Trophoblast cell (in vitro differentiated cells and primary cell): ENCODE measurements around the gene CCNO.
A peak's percentile ranks its signal among the peaks of the same experiment; 100 is the strongest.

Experiments
- DNase-seq, 2 donors: peaks; one replicate each; pipeline ENCODE4 v3.0.0-alpha.2; 2016
- H2AFZ ChIP-seq: 2 replicates; pipeline ENCODE4 v1.6.1; 2013; ENCODE audit warnings: low read length, moderate library complexity, mild to moderate bottlenecking; ENCODE audit not compliant: insufficient read depth, poor library complexity
- H2AK5ac ChIP-seq: 2 replicates; pipeline ENCODE4 v1.6.1; 2013; ENCODE audit warnings: mild to moderate bottlenecking, low read length
- H2BK120ac ChIP-seq: 2 replicates; pipeline ENCODE4 v1.6.1; 2013; ENCODE audit warnings: low read length, mild to moderate bottlenecking, moderate library complexity; ENCODE audit not compliant: insufficient read depth, poor library complexity
- H2BK12ac ChIP-seq: 2 replicates; pipeline ENCODE4 v1.6.1; 2013; ENCODE audit warnings: mild to moderate bottlenecking, low read length, moderate library complexity
- H2BK5ac ChIP-seq: 2 replicates; pipeline ENCODE4 v1.6.1; 2013; ENCODE audit warnings: low read length, low read depth, moderate library complexity, mild to moderate bottlenecking; ENCODE audit not compliant: poor library complexity
- H3K14ac ChIP-seq: 2 replicates; pipeline ENCODE4 v1.6.1; 2013; ENCODE audit warnings: mild to moderate bottlenecking, low read length
- H3K18ac ChIP-seq: 2 replicates; pipeline ENCODE4 v1.6.1; 2013; ENCODE audit warnings: mild to moderate bottlenecking, low read length
- H3K23ac ChIP-seq: 2 replicates; pipeline ENCODE4 v1.6.1; 2013; ENCODE audit warnings: low read length
- H3K27ac ChIP-seq: 2 replicates; pipeline ENCODE4 v1.5.1; 2013; ENCODE audit warnings: low read depth, mild to moderate bottlenecking, inconsistent platforms, low read length, moderate library complexity
- H3K27me3 ChIP-seq: 2 replicates; pipeline ENCODE4 v1.6.1; 2013; ENCODE audit warnings: inconsistent platforms, mild to moderate bottlenecking, low read length, moderate library complexity; ENCODE audit not compliant: insufficient read depth
- H3K36me3 ChIP-seq, 2 experiments: 1 replicate in 1 of 2; 2 replicates in 1 of 2; pipeline ENCODE4 v1.6.1; 2013; ENCODE audit warnings: low read length in 2 of 2, mild to moderate bottlenecking in 2 of 2, moderate library complexity in 1 of 2; ENCODE audit not compliant: insufficient read depth in 2 of 2, control insufficient read depth in 1 of 2
- H3K4ac ChIP-seq: 2 replicates; pipeline ENCODE4 v1.6.1; 2013; ENCODE audit warnings: low read depth, mild to moderate bottlenecking, low read length, moderate library complexity
- H3K4me1 ChIP-seq, 2 experiments: 1 replicate in 1 of 2; 2 replicates in 1 of 2; pipeline ENCODE4 v1.6.1; 2013; ENCODE audit warnings: low read length in 2 of 2, mild to moderate bottlenecking in 2 of 2, moderate library complexity in 1 of 2; ENCODE audit not compliant: insufficient read depth in 2 of 2, control insufficient read depth in 1 of 2
- H3K4me2 ChIP-seq: 2 replicates; pipeline ENCODE4 v1.6.1; 2013; ENCODE audit warnings: inconsistent platforms, mild to moderate bottlenecking, low read length, moderate library complexity
- H3K4me3 ChIP-seq: 2 replicates; pipeline ENCODE4 v1.5.1; 2013; ENCODE audit warnings: mild to moderate bottlenecking, low read depth, low read length, inconsistent platforms
- H3K79me1 ChIP-seq: one replicate; pipeline ENCODE4 v1.6.1; 2013; ENCODE audit warnings: low read length
- H3K79me2 ChIP-seq: 2 replicates; pipeline ENCODE4 v1.6.1; 2013; ENCODE audit warnings: low read length, mild to moderate bottlenecking; ENCODE audit not compliant: control insufficient read depth, insufficient read depth, poor library complexity
- H3K9ac ChIP-seq: 2 replicates; pipeline ENCODE4 v1.6.1; 2013; ENCODE audit warnings: mild to moderate bottlenecking, low read length
- H3K9me3 ChIP-seq: 2 replicates; pipeline ENCODE4 v1.6.1; 2013; ENCODE audit warnings: low read depth, mild to moderate bottlenecking, control low read depth, inconsistent platforms, low read length; ENCODE audit not compliant: insufficient read depth
- H4K12ac ChIP-seq: 2 replicates; pipeline ENCODE4 v1.6.1; 2013; ENCODE audit warnings: low read depth, mild to moderate bottlenecking, low read length, moderate library complexity
- H4K8ac ChIP-seq: 2 replicates; pipeline ENCODE4 v1.6.1; 2013; ENCODE audit warnings: low read depth, mild to moderate bottlenecking, low read length, moderate library complexity
- H4K91ac ChIP-seq: one replicate; pipeline ENCODE4 v1.6.1; 2013; ENCODE audit warnings: low read depth, mild to moderate bottlenecking, low read length, moderate library complexity
- WGBS: extraction: QIAGEN DNeasy Blood & Tissue Kit; methylation state at CpG from one replicate; pipeline ENCODE4 v1.1.7; 2013; ENCODE audit warnings: missing lambda C conversion rate; ENCODE audit not compliant: insufficient read length, insufficient coverage; ENCODE audit errors: extremely low coverage; 5-methylcytosine and 5-hydroxymethylcytosine counted together

CCNO gene

DNA sequence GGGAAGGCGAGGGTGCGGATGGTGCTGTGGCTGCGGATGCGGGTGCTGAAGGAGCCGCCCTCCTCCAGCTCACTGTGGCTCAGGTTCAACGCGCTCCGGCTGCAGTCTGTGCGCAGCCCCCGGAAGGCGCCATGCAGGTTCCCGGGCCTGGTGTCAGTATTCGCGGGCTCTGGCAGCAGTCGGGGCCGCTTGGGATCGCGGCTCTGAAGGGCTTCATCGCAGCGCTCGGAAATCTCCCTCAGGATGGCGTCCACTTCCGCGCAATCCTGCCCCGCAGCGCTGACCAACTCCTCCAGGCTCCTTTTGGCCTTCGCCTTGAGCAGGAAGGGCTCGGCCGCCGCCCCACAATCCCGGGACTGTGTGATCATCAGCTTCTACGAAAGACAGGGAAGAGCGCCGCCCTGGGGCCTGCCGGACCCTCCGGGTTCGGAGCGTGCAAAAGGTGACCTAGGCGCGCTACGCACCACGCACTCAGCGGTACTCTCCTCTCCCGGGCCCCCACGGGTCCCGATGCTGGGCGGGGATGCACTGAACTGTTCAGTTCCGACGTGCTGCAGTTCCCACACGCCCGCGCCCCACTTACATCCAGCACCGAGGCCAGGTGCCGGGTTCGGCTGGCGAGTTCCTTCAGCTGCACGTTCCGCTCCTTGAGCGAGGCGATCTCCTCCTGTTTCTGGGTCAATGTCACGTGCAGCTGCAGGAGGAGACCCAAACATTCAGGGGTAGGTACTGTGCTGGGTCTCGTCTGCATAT is 12.8 kb downstream of the CCNO start:
- Histone ChIP-seq H3K9me3 (peaks cover 6% of the 10 kb centered on the region), H3K79me2 (no peaks in the 10 kb centered on the region), H3K4me3 (peak overlapping the region; percentile 19), H2AFZ (peak overlapping the region; percentile 38), H3K27ac (no peak overlapping the region), H3K9ac (no peak overlapping the region), H3K4ac (no peak overlapping the region), H3K4me1 (peaks cover 9 to 13% of the 10 kb centered on the region in 2 experiments), H3K14ac (peak overlapping the region; percentile 22), H2BK5ac (no peak overlapping the region), H3K79me1 (no peaks in the 10 kb centered on the region), H3K23ac (no peak overlapping the region), H3K18ac (no peak overlapping the region), H4K91ac (no peak overlapping the region), H4K8ac (peak overlapping the region; percentile 11), H2BK12ac (no peak overlapping the region), H2AK5ac (no peak overlapping the region), H4K12ac (no peak overlapping the region), H3K27me3 (peaks cover 54% of the 10 kb centered on the region), H3K4me2 (peak overlapping the region; percentile 80), H3K36me3 (no peaks in the 10 kb centered on the region), H2BK120ac (no peak overlapping the region)
- no CpG with 5 or more reads among the region's 62 CpGs for WGBS
- DNase-seq: peak in 1 of 2 donors; percentile 59

DNA sequence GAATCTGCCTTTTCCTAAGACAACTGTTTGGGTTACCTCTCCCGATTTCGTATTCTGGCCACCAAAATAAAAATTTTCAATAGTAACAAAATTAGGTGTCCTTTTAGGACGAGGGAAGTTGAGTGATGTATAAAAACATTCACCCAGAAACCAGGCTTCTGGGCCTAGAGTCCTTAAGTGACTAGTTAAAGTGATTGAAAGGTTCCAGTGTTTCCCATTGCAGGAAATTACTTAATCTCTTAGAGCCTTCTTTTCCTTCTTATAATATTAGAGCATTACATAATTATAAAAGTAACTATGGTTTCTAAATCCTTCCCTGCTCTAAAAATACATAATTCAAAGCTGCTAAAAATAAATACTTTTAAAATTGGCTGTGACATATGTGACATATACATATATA is 13.6 kb downstream of the CCNO start:
- Histone ChIP-seq H4K12ac (no peak overlapping the region), H2AFZ (no peak overlapping the region), H2AK5ac (no peak overlapping the region), H3K4me1 (peaks cover 9 to 13% of the 10 kb centered on the region in 2 experiments), H3K4ac (no peak overlapping the region), H3K9ac (no peak overlapping the region), H2BK12ac (no peak overlapping the region), H3K27me3 (peaks cover 46% of the 10 kb centered on the region), H3K9me3 (peaks cover 6% of the 10 kb centered on the region), H3K79me2 (no peaks in the 10 kb centered on the region), H3K14ac (no peak overlapping the region), H4K8ac (no peak overlapping the region), H3K4me2 (no peak overlapping the region), H3K4me3 (no peak overlapping the region), H3K23ac (no peak overlapping the region), H3K27ac (no peak overlapping the region), H3K18ac (no peak overlapping the region), H3K36me3 (no peaks in the 10 kb centered on the region), H2BK5ac (no peak overlapping the region), H2BK120ac (no peak overlapping the region), H4K91ac (no peak overlapping the region), H3K79me1 (no peaks in the 10 kb centered on the region)
- WGBS: no CpG with 5 or more reads among the region's 3 CpGs
- no peak for DNase-seq

DNA sequence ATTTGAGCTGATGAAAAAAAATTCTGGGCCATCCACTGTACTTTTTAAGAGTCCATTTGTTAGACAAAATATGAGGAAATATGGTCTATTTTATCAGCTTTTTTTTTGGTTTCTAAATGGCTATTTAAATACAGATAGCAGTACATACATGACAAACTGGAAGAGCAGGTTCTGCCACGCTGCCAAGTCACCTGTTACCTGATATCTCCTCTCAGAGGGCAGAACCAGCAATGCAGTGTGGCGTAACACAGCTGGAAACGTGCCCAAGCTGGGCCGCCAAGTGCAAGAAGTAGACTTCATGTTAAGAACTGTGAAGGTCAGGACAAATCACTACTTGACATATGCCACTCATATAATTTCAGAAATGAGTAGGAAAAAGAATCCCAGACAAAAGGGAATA is 14.4 kb downstream of the CCNO start:
- no CpG with 5 or more reads among the region's 4 CpGs for WGBS

DNA sequence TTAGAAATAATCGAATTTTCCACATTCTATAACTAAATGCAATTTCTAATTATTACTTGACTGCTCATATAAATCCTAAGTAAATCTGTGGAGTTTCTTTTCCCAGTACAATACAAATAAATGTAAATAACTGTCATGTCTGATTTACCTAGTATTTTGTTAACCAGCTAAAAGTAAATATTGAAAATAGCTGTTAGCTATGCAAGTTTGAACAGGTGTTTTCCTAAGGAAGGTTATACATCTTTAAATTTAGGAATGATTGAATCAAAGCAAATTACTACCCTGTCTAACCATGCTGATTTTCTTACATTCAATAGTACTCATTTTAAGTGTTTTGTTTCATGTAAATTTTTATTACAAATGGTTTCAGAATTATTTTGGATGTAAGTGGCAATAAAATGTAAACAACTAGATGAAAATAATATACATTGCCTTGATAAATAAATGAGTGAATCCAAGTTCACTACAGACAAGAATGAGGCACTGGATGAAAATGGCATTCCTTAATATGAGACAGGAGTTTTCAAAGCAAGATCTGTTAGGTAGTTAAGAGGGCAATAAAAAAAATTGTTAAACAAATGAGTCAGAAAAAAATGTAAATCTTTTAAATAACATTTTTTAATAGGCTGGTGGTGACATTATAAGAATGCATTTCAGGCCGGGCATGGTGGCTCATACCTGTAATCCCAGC is 22.1 kb downstream of the CCNO start:
- H2AFZ ChIP-seq: no peak overlapping the region
- no peak overlapping the region for H2BK12ac ChIP-seq
- no peaks in the 10 kb centered on the region for H3K79me2 ChIP-seq
- no peaks in the 10 kb centered on the region for H3K36me3 ChIP-seq
- H3K14ac ChIP-seq: no peak overlapping the region
- H4K8ac ChIP-seq: no peak overlapping the region
- H4K91ac ChIP-seq: no peak overlapping the region
- no peak overlapping the region for H3K27ac ChIP-seq
- H3K18ac ChIP-seq: no peak overlapping the region
- no peak overlapping the region for H4K12ac ChIP-seq
- H3K4me1 ChIP-seq: peaks cover 0 to 4% of the 10 kb centered on the region in 2 experiments
- no peak overlapping the region for H2BK120ac ChIP-seq
- H3K4ac ChIP-seq: no peak overlapping the region
- no peak overlapping the region for H3K9ac ChIP-seq
- H3K27me3 ChIP-seq: no peaks in the 10 kb centered on the region
- H3K79me1 ChIP-seq: no peaks in the 10 kb centered on the region
- DNase-seq: no peak
- H3K4me2 ChIP-seq: no peak overlapping the region
- H2AK5ac ChIP-seq: no peak overlapping the region
- no peak overlapping the region for H2BK5ac ChIP-seq
- H3K23ac ChIP-seq: no peak overlapping the region
- no peak overlapping the region for H3K4me3 ChIP-seq
- no CpG with 5 or more reads among the region's 2 CpGs for WGBS
- H3K9me3 ChIP-seq: peaks cover 2% of the 10 kb centered on the region

More for the DNA sequence above, 14.4 kb downstream of the CCNO start:
- Histone ChIP-seq H2AFZ (no peak overlapping the region), H3K79me2 (no peaks in the 10 kb centered on the region), H4K12ac (no peak overlapping the region), H2BK5ac (no peak overlapping the region), H3K9me3 (peaks cover 6% of the 10 kb centered on the region), H3K4me2 (no peak overlapping the region), H3K27me3 (peaks cover 38% of the 10 kb centered on the region), H3K9ac (no peak overlapping the region), H2AK5ac (no peak overlapping the region), H3K36me3 (no peaks in the 10 kb centered on the region), H2BK120ac (no peak overlapping the region), H3K4me1 (peaks cover 9 to 13% of the 10 kb centered on the region in 2 experiments), H3K23ac (no peak overlapping the region), H3K4ac (no peak overlapping the region), H3K18ac (no peak overlapping the region), H3K79me1 (no peaks in the 10 kb centered on the region), H2BK12ac (no peak overlapping the region), H3K14ac (no peak overlapping the region), H4K8ac (no peak overlapping the region), H3K4me3 (no peak overlapping the region), H3K27ac (no peak overlapping the region), H4K91ac (no peak overlapping the region)
- DNase-seq: peak; percentile 85 to 89
